Activated CD8-positive, alpha-beta memory T cell treated with anti-CD3 and anti-CD28 coated beads for 36 hours (primary cell): ENCODE data around the gene DAB1. TPM values are rescaled to one million over a fixed set of nuclear protein-coding genes. Genes with fewer than 3 reads are reported as not detected.
"Not testable (repeated sequence)": the region's sequence is repeated elsewhere in the genome, so short reads cannot be mapped to it uniquely, and the experiment has no call there.

Experiments used
- CTCF ChIA-PET: fragments of 350-600 bp; sonication (Branson Sonifier 250); formaldehyde crosslinking; loops from one replicate; lab custom pipeline; 2021; ENCODE audit warnings: antibody characterized with exemption; lab: Charles Lee
- POLR2A ChIA-PET: fragments of 350-600 bp; sonication (Branson Sonifier 250); formaldehyde crosslinking; loops from one replicate; lab custom pipeline; 2021; ENCODE audit warnings: antibody characterized with exemption; lab: Charles Lee
- total RNA-seq, 2 experiments: library from RNA; stranded (reverse); gene quantifications; one replicate each; pipeline ENCODE4 v1.2.3, GENCODE V29; 2021

DAB1 gene
- total RNA-seq, 2 experiments from 2014 or later: not detected

GRCh38 chr1:57116871-57117270, 307.0 kb downstream of the DAB1 start:
- CTCF ChIA-PET: no interaction called here

GRCh38 chr1:57115030-57115614, 308.7 kb downstream of the DAB1 start:
- ChIA-PET POLR2A (no interaction called here), CTCF (no interaction called here)

More at GRCh38 chr1:57116871-57117270, 307.0 kb downstream of the DAB1 start:
- POLR2A ChIA-PET: no interaction called here

GRCh38 chr1:57112148-57112547, 311.7 kb downstream of the DAB1 start:
- POLR2A ChIA-PET: no interaction called here
- CTCF ChIA-PET: no interaction called here

DNA sequence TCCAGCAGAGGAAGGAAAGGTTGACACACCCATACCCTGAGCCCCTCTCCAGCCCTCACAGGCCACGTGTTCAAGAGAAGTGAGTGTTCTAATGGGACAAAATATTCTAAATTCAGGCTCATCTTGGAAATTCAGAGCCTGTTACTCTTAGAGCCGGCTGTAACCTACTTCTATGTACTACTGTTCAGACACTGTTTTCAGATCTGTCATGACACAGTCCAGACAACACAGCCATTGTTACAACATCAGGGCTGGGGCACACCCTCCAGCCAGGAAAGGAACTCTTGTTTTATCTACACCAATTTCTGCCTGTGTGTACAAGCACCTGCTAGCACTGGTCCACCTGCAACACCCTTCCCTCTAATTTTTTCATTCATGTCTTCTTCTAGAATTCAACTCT, 312.7 kb downstream of the DAB1 start:
- ChIA-PET POLR2A (no interaction called here), CTCF (no interaction called here)

GRCh38 chr1:57109883-57110282, 314.0 kb downstream of the DAB1 start:
- CTCF ChIA-PET: no interaction called here
- POLR2A ChIA-PET: no interaction called here

- POLR2A ChIA-PET: no interaction called here
- CTCF ChIA-PET: no interaction called here
These were observed 314.6 kb downstream of the DAB1 start for GRCh38 chr1:57109247-57109646.

- POLR2A ChIA-PET: no interaction called here
- CTCF ChIA-PET: no interaction called here
These were observed 317.6 kb downstream of the DAB1 start for GRCh38 chr1:57106296-57106695.

DNA sequence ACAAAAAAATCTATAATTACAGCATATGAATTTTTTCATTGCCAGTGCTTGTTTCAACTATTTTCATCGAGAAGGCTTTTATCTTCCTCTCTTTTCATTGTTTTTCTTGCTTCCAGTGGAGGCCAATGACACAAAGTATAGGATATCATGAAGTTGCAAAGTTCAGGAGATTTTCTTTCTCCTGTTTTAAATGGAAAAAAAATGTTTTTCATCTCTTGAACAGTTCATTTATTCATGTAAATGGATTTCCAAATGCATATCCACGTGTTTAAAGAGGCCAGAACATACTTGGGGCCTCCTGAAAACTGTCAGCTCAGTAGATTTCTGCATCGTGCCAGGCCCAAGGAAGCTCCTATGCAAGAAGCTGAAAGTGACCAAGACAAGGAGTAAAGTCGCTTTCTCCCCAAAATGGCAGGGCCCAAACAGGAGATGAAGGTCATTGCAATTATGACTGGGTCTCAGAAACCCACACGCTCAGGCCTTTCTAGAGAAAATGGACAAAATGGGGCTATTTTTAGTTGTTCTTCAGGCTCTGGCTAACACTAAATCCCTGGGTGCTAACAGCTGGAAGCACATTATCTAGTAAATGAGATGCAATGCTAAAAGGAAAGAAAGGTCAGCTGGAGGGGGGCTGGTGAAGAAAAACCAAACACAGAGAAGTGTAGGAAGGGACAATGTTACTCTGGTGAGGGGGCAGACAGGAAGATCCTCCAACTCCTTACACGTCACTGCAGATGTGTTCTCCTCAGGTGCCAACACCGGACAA, 321.1 kb downstream of the DAB1 start:
- CTCF ChIA-PET: no interaction called here
- POLR2A ChIA-PET: no interaction called here

DNA sequence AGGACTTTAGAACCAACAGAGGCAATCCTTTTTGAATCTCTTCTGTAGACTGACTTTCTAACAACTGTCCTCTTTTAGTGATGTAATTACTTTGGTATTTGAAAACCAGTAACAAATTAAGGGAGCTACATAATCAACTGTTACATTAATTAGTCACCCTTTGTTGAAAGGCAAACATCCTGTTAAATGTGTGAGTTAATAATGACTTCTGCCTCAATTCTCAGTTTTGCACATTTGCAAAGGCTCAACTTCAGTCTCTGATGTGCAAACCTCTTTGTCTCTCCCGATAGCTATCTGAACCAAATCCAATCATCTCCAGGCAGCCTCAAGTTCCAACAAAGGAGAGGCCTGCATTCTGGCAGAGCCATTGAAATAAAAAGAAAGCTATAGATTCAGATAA, 322.7 kb downstream of the DAB1 start:
- ChIA-PET CTCF (no interaction called here), POLR2A (no interaction called here)

DNA sequence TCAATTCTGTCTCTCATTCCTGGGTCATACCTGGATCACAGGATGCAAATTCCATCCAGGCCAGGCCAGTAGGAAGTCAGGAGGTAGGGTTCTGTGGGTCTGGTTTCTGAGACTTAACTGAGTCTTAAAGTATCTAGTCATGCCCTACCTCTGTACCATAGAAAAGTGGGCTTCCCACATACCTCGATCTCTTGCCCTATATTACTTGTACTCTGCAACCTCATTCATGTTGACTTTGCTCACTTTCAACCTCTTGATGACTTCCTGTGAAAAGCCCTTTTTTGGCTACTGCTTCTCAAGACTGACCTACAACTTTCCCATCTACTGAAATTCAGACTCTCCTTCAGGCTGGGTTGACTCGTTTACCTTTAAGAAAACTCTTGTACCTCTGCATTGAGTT, 329.1 kb downstream of the DAB1 start:
- ChIA-PET CTCF (no interaction called here), POLR2A (no interaction called here)

DNA sequence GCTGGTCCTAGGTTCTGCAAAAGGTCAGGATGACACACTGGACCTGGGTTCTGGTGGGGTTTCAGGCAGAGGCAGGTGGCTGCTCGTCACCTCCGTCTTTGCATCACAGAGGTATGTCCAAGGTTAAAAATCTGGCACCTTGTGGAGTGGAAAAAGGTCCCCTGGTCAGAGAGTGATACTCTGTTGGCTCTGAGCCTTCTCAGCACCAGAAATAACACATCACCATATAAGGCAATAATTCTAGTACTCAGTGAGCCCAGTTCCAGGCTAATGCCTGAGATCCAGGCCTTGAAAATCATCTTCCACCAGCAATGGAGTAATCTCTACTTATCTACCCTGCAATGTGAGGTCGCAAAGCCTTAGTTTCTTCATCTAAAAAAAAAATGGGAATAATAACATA, 330.7 kb downstream of the DAB1 start:
- CTCF ChIA-PET: interaction anchor here (0.6 kb wide), 1 partner anchor 122 kb away, joined by 4 read pairs; no protein-coding TSS in a partner anchor

DNA sequence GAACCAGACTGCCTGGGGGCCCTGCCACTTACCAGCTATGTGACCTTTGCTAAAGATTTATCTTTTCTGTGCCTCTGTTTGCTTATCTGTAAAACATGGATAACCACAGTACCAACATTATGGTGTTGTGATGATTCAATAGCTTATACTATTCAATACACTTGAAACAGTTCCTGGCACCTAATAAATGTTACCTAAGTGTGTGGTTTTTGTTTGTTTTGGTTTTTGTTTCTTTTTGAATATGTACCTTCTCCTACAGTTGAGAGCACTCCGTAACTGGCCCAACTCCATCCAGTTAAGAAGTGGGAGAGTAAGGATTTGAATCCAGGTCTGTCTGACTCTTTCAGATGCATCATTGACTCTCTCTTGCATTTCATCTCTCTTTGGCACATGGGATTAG, 332.2 kb downstream of the DAB1 start:
- CTCF ChIA-PET: interaction anchor here (0.5 kb wide), 1 partner anchor 810 kb away, joined by 3 read pairs; no protein-coding TSS in a partner anchor
- POLR2A ChIA-PET: no interaction called here

More for the DNA sequence above, 330.7 kb downstream of the DAB1 start:
- POLR2A ChIA-PET: no interaction called here

- POLR2A ChIA-PET: no interaction called here
- CTCF ChIA-PET: no interaction called here
These were observed 334.0 kb downstream of the DAB1 start for GRCh38 chr1:57089855-57090254.

GRCh38 chr1:57089221-57089620, 334.6 kb downstream of the DAB1 start:
- ChIA-PET CTCF (no interaction called here), POLR2A (no interaction called here)

- POLR2A ChIA-PET: no interaction called here
- CTCF ChIA-PET: no interaction called here
These were observed 335.2 kb downstream of the DAB1 start for GRCh38 chr1:57088653-57089052.

- CTCF ChIA-PET, POLR2A ChIA-PET: not testable (repeated sequence)
These were observed 336.2 kb downstream of the DAB1 start for GRCh38 chr1:57087660-57088059.

GRCh38 chr1:57086154-57086553, 337.7 kb downstream of the DAB1 start:
- POLR2A ChIA-PET: no interaction called here
- CTCF ChIA-PET: no interaction called here

- ChIA-PET POLR2A (no interaction called here), CTCF (no interaction called here)
These were observed 339.2 kb downstream of the DAB1 start for GRCh38 chr1:57084701-57085100.

DNA sequence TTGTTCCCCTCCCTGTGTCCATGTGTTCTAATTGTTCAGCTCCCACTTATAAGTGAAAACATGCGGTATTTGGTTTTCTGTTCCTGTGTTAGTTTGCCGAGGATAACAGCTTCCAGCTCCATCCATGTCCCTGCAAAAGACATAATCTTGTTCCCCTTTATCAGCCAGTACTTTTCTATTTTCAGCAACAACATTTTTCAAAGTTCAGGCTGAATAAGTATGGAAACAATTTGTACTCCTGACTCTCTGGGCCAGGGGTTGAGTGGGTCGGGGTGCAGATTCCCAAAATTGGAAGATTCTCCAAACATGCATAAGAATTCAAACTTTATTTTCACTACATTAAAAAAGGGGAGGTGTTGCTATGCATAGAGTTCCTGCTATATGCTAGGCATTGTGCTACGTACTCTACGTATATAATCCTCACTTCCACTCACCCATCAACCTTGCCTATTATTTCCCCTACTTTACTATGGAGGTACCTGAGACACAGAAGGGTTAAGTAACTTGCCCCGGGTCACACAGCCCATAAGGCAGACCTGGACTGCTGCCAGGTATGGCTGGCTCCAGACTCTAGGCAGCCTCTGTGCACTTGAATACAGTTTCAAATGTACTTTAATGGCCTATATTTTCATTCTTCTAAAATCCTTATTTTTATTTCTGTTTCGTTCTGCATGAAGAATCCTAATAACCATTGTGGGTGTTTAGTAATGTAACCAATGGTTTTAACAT, 341.0 kb downstream of the DAB1 start:
- POLR2A ChIA-PET: no interaction called here
- CTCF ChIA-PET: no interaction called here

DNA sequence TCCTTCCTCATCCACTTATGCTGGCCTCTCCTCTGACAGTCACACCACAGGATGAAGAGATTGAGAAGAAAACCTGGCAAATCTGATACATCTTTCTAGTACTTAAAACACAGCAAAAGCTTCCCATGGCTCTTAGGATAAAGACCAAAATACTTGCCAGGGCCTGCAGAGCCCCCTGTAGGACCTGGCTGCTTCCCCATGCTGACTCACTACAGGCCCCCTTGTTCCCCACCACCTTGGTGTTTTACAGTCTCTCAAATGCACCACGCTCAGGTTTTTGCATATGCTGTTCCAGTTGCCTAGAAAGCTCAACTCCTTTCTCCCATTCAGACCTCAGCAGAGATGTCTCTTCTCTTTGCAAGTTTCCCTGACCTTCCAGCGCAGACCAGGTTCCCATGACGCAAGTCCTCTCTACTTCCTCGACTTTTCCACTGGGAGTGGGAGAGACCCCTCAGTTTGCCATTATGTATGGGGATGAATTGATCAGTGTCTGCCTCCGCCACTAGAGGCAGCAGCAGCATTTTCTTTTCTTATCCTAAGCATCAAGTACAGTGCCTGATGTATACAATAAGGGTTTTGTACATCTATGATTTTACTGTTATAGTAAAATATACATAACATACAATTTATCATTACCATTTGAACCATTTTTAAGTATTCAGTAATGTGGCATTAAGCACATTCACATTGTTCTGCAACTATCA, 344.3 kb downstream of the DAB1 start:
- POLR2A ChIA-PET: no interaction called here
- CTCF ChIA-PET: no interaction called here
